ENCODE results near the gene OPA3.

Gene OPA3

DNA sequence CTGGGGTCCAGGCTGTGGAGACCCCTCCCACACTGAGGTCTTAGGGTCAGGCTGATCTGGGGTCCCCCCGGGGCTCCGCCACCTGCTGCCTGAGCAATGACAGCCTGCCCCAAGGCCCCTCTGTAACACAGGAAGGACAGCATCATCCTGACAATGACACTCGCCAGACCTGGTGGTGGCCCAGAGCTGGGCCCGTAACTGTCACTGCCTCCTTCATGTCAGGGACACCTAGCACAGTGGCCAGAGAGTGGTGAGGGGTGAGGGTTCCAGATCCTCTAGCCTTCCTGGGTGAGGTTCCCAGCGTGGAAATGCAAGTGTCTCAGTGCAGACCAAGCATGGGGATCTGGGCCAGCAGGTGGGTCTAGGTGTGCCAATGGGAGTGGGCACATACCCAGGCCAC lies 27.8 kb downstream of the OPA3 start:
- in situ Hi-C loops (cut with HindIII; ENCODE audit: low sequenced_read_pairs) = no loop called here
- TF ChIP-seq CTCF (IDR thresholded peaks at IDR 0.05; ENCODE audit: low read depth, low read length) = no peak
- DNase-seq (ENCODE audit: low read depth, low spot score) = no peak
- no peak overlapping the region for H3K4me3 ChIP-seq (ENCODE audit: low read depth, low read length)

DNA sequence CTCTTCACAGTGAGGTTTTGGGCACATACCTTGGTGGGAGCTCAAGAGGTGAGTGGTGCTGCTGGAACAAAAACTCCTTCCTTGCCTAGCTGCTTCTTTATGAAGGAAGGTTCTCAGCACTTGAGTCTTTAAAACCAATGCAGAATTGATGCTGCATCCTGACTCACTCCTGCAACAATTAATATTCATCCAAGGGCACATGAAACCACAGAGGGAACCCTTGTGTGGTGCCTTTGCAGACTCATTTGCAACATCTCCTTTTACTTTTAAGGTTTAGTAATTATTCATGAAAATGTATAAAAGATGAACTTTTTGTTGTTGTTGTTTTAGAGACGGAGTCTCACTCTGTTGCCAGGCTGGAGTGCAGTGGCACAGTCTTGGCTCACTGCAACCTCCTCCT lies 30.1 kb downstream of the OPA3 start:
- H3K4me3 ChIP-seq (ENCODE audit: low read depth, low read length) = no peak overlapping the region
- in situ Hi-C loops (cut with HindIII; ENCODE audit: low sequenced_read_pairs) = no loop called here
- DNase-seq (ENCODE audit: low read depth, low spot score) = no peak
- TF ChIP-seq CTCF (IDR thresholded peaks at IDR 0.05; ENCODE audit: low read depth, low read length) = no peak

DNA sequence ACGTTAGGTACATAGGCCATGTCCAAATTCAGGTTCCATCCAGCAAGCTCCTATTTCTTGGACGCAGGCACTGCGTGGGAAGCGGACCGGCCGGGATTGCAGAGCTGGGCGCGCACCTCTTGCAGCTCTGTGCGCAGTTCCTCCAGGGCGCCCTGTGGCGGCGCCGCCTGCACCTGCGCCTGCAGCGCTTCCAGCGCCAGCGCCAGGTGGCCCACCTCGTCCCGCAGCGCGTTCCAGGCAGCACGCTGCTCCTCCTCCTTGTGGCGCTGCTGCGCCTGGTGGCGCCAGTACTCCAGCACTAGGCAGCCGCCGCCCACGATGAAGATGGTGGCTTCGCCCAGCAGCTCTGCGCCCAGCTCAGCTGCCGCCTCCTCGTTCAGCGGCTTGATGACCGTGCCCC lies 31.1 kb downstream of the OPA3 start:
- H3K4me3 ChIP-seq (ENCODE audit: low read depth, low read length) = no peak overlapping the region
- DNase-seq (ENCODE audit: low read depth, low spot score) = no peak
- in situ Hi-C loops (cut with HindIII; ENCODE audit: low sequenced_read_pairs) = no loop called here
- no peak for TF ChIP-seq CTCF (IDR thresholded peaks at IDR 0.05; ENCODE audit: low read depth, low read length)

DNA sequence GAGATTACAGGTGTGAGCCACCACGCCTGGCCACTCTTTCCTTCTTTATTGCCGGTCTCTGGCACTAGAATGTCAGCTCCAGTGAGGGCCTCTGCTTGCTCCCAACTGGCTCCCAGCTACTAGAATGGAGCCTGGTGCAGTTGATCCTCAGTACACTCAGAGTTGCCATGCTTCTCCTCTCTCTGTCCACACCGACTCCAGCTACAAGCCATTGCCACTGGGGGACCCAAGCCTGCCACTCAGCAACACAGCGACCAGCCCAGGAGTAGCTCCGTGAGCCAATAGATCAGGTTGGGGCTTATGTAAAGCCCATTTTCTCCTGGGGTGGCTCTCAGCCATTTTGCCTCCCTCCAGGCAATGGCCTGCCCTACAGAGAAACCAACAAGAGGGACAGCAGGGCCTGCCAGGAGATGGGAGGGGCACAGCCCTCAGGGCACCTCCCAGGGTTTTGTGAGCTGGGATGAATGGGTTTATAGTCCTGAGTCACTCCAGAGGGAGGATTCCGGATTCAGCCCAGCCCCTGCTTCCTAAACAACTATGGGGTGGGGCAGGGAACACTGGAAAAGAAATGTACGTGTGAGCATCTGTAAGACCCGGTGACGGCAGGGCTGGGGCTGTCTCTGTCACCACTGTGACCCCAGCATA lies 36.5 kb downstream of the OPA3 start:
- no peak for TF ChIP-seq CTCF (IDR thresholded peaks at IDR 0.05; ENCODE audit: low read depth, low read length)
- DNase-seq (ENCODE audit: low read depth, low spot score) = peak; percentile 35
- in situ Hi-C loops (cut with HindIII; ENCODE audit: low sequenced_read_pairs) = no loop called here
- H3K4me3 ChIP-seq (ENCODE audit: low read depth, low read length) = no peak overlapping the region

- H3K4me3 ChIP-seq (ENCODE audit: low read depth, low read length) = no peak overlapping the region
- no peak for DNase-seq (ENCODE audit: low read depth, low spot score)
- in situ Hi-C loops (cut with HindIII; ENCODE audit: low sequenced_read_pairs) = no loop called here
- TF ChIP-seq CTCF (IDR thresholded peaks at IDR 0.05; ENCODE audit: low read depth, low read length) = no peak
These were observed 37.3 kb downstream of the OPA3 start for GRCh38 chr19:45547211-45547770.

GRCh38 chr19:45542234-45542668 lies 42.4 kb downstream of the OPA3 start:
- TF ChIP-seq CTCF (IDR thresholded peaks at IDR 0.05; ENCODE audit: low read depth, low read length) = no peak
- in situ Hi-C loops (cut with HindIII; ENCODE audit: low sequenced_read_pairs) = no loop called here
- DNase-seq (ENCODE audit: low read depth, low spot score) = no peak
- H3K4me3 ChIP-seq (ENCODE audit: low read depth, low read length) = no peak overlapping the region

Data from astrocyte of the spinal cord (primary cell).